IgD-negative memory B cell (primary cell): Measurements from ENCODE around the gene MAP3K19. TPM values are rescaled to one million over a fixed set of nuclear protein-coding genes. Genes with fewer than 3 reads are reported as not detected.

Source experiments
- polyA plus RNA-seq: library from polyadenylated mRNA; unstranded; fragments of 300-500 nt; fragmentation: Illumina TruSeq; gene quantifications from one replicate; pipeline ENCODE4 v1.2.3, GENCODE V29; 2021

Gene MAP3K19
- polyA plus RNA-seq, 1 donor from 2014 or later, result not detected

Other genes starting within 250 kb of the MAP3K19 start
- gene ACMSD, start 208.8 kb downstream of the MAP3K19 start, polyA plus RNA-seq, result not detected
- gene CCNT2, start 128.6 kb downstream of the MAP3K19 start, polyA plus RNA-seq, result 23.2 TPM
- gene RAB3GAP1, start 4.8 kb upstream of the MAP3K19 start, polyA plus RNA-seq, result 17.9 TPM